Bronchial epithelial cell (primary cell): ENCODE data around the gene ISG20L2. TPM values are rescaled to one million over a fixed set of nuclear protein-coding genes. Genes with fewer than 3 reads are reported as not detected.
A peak's percentile ranks its signal among the peaks of the same experiment; 100 is the strongest.

ENCODE experiments used
- DNase-seq: peaks from one replicate; pipeline ENCODE4 v3.0.0-alpha.2; 2010; ENCODE audit warnings: low read depth
- FAIRE-seq: peaks from 2 replicates; lab custom pipeline; 2011; peaks lifted over from hg19 to GRCh38; lab: Jason Lieb, UNC
- H3K27me3 ChIP-seq: 2 replicates; pipeline ENCODE4 v1.5.1; 2011; ENCODE audit warnings: low read length; ENCODE audit not compliant: control insufficient read depth, insufficient read depth
- H3K36me3 ChIP-seq: 2 replicates; pipeline ENCODE4 v1.5.1; 2011; ENCODE audit warnings: low read length; ENCODE audit not compliant: control insufficient read depth, insufficient read depth
- H3K4me3 ChIP-seq: 2 replicates; pipeline ENCODE4 v1.5.1; 2011; ENCODE audit warnings: mild to moderate bottlenecking, low read depth, low read length, control low read depth
- CTCF ChIP-seq: IDR thresholded peaks from 2 replicates; pipeline ENCODE4 v1.5.1; 2011; ENCODE audit warnings: mild to moderate bottlenecking, moderate library complexity, low read length, control low read depth, inconsistent platforms; ENCODE audit not compliant: insufficient read depth, severe bottlenecking
- total RNA-seq: library from RNA; depleted of rRNA; stranded (reverse); fragments of >200 nt; gene quantifications from 2 replicates; pipeline ENCODE4 v1.2.1, GENCODE V29; 2014

The ISG20L2 gene
- total RNA-seq, 1 donor from 2014 or later, result 7.9 TPM

GRCh38 chr1:156681196-156681960 lies 47.2 kb downstream of the ISG20L2 start:
- no peak for TF ChIP-seq CTCF
- FAIRE-seq (no peak), DNase-seq (no peak)
- H3K4me3 ChIP-seq, result no peak overlapping the region
- no peaks in the 10 kb centered on the region for H3K36me3 ChIP-seq
- peaks cover 11% of the 10 kb centered on the region for H3K27me3 ChIP-seq

- no peak for TF ChIP-seq CTCF
- Histone ChIP-seq H3K4me3 (no peak overlapping the region), H3K36me3 (no peaks in the 10 kb centered on the region), H3K27me3 (peaks cover 19% of the 10 kb centered on the region)
- FAIRE-seq (no peak), DNase-seq (no peak)
Observed at GRCh38 chr1:156680056-156680455, 48.5 kb downstream of the ISG20L2 start.

GRCh38 chr1:156677616-156678596 lies 50.7 kb downstream of the ISG20L2 start:
- no peaks in the 10 kb centered on the region for H3K36me3 ChIP-seq
- no peak overlapping the region for H3K4me3 ChIP-seq
- peaks cover 26% of the 10 kb centered on the region for H3K27me3 ChIP-seq
- FAIRE-seq (no peak), DNase-seq (peak; percentile 47)
- TF ChIP-seq CTCF, result peak; percentile 84

GRCh38 chr1:156676820-156677615 lies 51.5 kb downstream of the ISG20L2 start, which contains the start of gene NES:
Gene NES, minus strand, starts transcription at chr1:156677407. Its CDS starts 143 bp downstream, at chr1:156677264.
- FAIRE-seq, result no peak
- H3K27me3 ChIP-seq, result peaks cover 26% of the 10 kb centered on the region

More at GRCh38 chr1:156676820-156677615, 51.5 kb downstream of the ISG20L2 start, which contains the start of gene NES:
- no peak for DNase-seq
- no peak for TF ChIP-seq CTCF
- Histone ChIP-seq H3K4me3 (no peak within 1 kb of the TSS), H3K36me3 (no peaks in the 10 kb centered on the region)
